HEK293 (cell line): ENCODE results near the gene FASTK.

Experiments
- BCL11B ChIP-seq: fragments of 450-650 bp; formaldehyde crosslinking; IDR thresholded peaks from 2 replicates; pipeline ENCODE4 v1.5.1; 2016; ENCODE audit warnings: low read depth, missing biosample characterization, missing genetic modification characterization
- GLIS2 ChIP-seq: fragments of 450-650 bp; formaldehyde crosslinking; IDR thresholded peaks from 2 replicates; pipeline ENCODE4 v1.5.1; 2016; ENCODE audit warnings: missing biosample characterization, missing genetic modification characterization
- HOXA7 ChIP-seq: sonication (generic); formaldehyde crosslinking; IDR thresholded peaks from 2 replicates; pipeline ENCODE4 v1.8.1; 2022; ENCODE audit warnings: missing genetic modification reagents, borderline replicate concordance
- IKZF3 ChIP-seq: fragments of 450-650 bp; IDR thresholded peaks from 2 replicates; pipeline ENCODE4 v1.5.0; 2018; ENCODE audit warnings: missing biosample characterization, mild to moderate bottlenecking, missing genetic modification characterization, moderate library complexity
- INSM2 ChIP-seq: fragments of 450-650 bp; formaldehyde crosslinking; IDR thresholded peaks from 2 replicates; pipeline ENCODE4 v1.5.1; 2016; ENCODE audit warnings: missing biosample characterization, missing genetic modification characterization
- YY1 ChIP-seq: fragments of 450-650 bp; formaldehyde crosslinking; IDR thresholded peaks from 2 replicates; pipeline ENCODE4 v1.5.1; 2018; ENCODE audit warnings: missing biosample characterization, missing genetic modification characterization
- YY2 ChIP-seq: fragments of 450-650 bp; formaldehyde crosslinking; IDR thresholded peaks from 2 replicates; pipeline ENCODE4 v1.5.1; 2016; ENCODE audit warnings: missing biosample characterization, missing genetic modification characterization
- ZBTB26 ChIP-seq: fragments of 450-650 bp; formaldehyde crosslinking; optimal IDR thresholded peaks from 2 replicates; pipeline ENCODE3; 2016; ENCODE audit warnings: missing biosample characterization, mild to moderate bottlenecking, missing genetic modification characterization
- ZFP37 ChIP-seq: fragments of 450-650 bp; formaldehyde crosslinking; IDR thresholded peaks from 2 replicates; pipeline ENCODE4 v1.5.1; 2016; ENCODE audit warnings: missing biosample characterization, missing genetic modification characterization
- ZFP69B ChIP-seq: fragments of 450-650 bp; formaldehyde crosslinking; IDR thresholded peaks from 2 replicates; pipeline ENCODE4 v1.5.1; 2016; ENCODE audit warnings: missing biosample characterization, missing genetic modification characterization
- ZNF10 ChIP-seq: fragments of 450-650 bp; formaldehyde crosslinking; IDR thresholded peaks from 2 replicates; pipeline ENCODE4 v1.5.1; 2017; ENCODE audit warnings: missing biosample characterization, missing genetic modification characterization
- ZNF114 ChIP-seq: fragments of 450-650 bp; formaldehyde crosslinking; IDR thresholded peaks from 2 replicates; pipeline ENCODE4 v1.5.0; 2017; ENCODE audit warnings: missing biosample characterization, missing genetic modification characterization
- ZNF133 ChIP-seq: fragments of 450-650 bp; formaldehyde crosslinking; IDR thresholded peaks from 2 replicates; pipeline ENCODE4 v1.5.1; 2016; ENCODE audit warnings: missing biosample characterization, missing genetic modification characterization
- ZNF239 ChIP-seq: fragments of 450-650 bp; formaldehyde crosslinking; IDR thresholded peaks from 2 replicates; pipeline ENCODE4 v1.5.1; 2016; ENCODE audit warnings: missing biosample characterization, missing genetic modification characterization
- ZNF488 ChIP-seq: fragments of 450-650 bp; formaldehyde crosslinking; IDR thresholded peaks from 2 replicates; pipeline ENCODE4 v1.5.1; 2016; ENCODE audit warnings: missing biosample characterization, missing genetic modification characterization
- ZNF571 ChIP-seq: fragments of 450-650 bp; formaldehyde crosslinking; IDR thresholded peaks from 2 replicates; pipeline ENCODE4 v1.5.0; 2017; ENCODE audit warnings: missing biosample characterization, missing genetic modification characterization
- ZNF600 ChIP-seq: fragments of 450-650 bp; formaldehyde crosslinking; IDR thresholded peaks from 2 replicates; pipeline ENCODE4 v1.5.1; 2016; ENCODE audit warnings: missing biosample characterization, missing genetic modification characterization
- ZNF747 ChIP-seq: fragments of 450-650 bp; formaldehyde crosslinking; IDR thresholded peaks from 2 replicates; pipeline ENCODE4 v1.5.1; 2016; ENCODE audit warnings: missing biosample characterization, missing genetic modification characterization
- ZNF830 ChIP-seq: fragments of 450-650 bp; IDR thresholded peaks from 2 replicates; pipeline ENCODE4 v1.5.0; 2018; ENCODE audit warnings: missing biosample characterization, missing genetic modification characterization, low read depth, mild to moderate bottlenecking, moderate library complexity
- ZNF837 ChIP-seq: fragments of 450-650 bp; formaldehyde crosslinking; IDR thresholded peaks from 2 replicates; pipeline ENCODE4 v1.5.1; 2016; ENCODE audit warnings: missing biosample characterization, missing genetic modification characterization
- ZSCAN23 ChIP-seq: fragments of 450-650 bp; formaldehyde crosslinking; IDR thresholded peaks from 2 replicates; pipeline ENCODE4 v1.5.1; 2016; ENCODE audit warnings: missing biosample characterization, missing genetic modification characterization
- ZSCAN30 ChIP-seq: fragments of 450-650 bp; IDR thresholded peaks from 2 replicates; pipeline ENCODE4 v1.5.1; 2018; ENCODE audit warnings: missing biosample characterization, mild to moderate bottlenecking, missing genetic modification characterization, moderate library complexity
- TF ChIP-seq, protein P1 (sequence below): fragments of 450-650 bp; formaldehyde crosslinking; IDR thresholded peaks from 2 replicates; pipeline ENCODE4 v1.5.1; 2016; ENCODE audit warnings: missing biosample characterization, missing genetic modification characterization
- TF ChIP-seq, protein P2 (sequence below): fragments of 450-650 bp; formaldehyde crosslinking; IDR thresholded peaks from 2 replicates; pipeline ENCODE4 v1.5.1; 2017; ENCODE audit warnings: missing biosample characterization, missing genetic modification characterization
- TF ChIP-seq, protein P3 (sequence below): fragments of 450-650 bp; IDR thresholded peaks from 2 replicates; pipeline ENCODE4 v1.5.1; 2018; ENCODE audit warnings: missing biosample characterization, mild to moderate bottlenecking, missing genetic modification characterization
- TF ChIP-seq, protein P4 (sequence below): fragments of 450-650 bp; formaldehyde crosslinking; IDR thresholded peaks from 2 replicates; pipeline ENCODE4 v1.5.1; 2016; ENCODE audit warnings: missing biosample characterization, missing genetic modification characterization, borderline replicate concordance
- TF ChIP-seq, protein P5 (sequence below): fragments of 450-650 bp; IDR thresholded peaks from 2 replicates; pipeline ENCODE4 v1.5.1; 2018; ENCODE audit warnings: missing biosample characterization, missing genetic modification characterization

The FASTK gene

DNA sequence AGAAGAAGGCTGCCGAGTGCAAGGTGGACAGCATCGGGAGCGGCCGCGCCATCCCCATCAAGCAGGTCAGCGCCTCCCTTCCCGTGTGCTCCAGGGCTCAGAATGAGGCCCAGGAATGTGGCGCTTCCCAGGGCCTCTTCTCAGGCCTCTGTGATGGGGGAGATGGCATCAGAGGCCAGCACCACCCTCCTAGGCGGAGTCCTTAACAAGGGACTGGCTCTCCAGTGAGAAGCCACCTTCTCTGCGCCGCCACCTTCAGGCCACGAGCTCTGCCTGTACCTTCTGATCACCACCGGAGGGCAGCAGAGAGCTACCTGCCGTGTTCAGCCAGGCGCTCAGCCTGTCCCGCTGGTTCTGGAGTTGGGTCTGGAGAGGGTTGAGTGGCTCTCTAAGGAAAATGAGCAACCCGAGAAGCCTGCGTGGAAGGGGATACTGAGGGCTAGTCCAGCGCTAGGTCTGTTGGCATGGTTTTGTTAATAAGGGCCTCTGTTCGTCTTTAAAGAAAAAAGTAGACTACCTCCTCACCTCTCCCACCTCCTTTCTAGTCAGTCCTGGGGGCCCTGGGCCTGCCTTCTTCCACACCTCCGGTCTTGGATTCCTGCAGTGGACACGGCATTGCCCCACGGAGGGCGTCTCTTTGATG is 43.3 kb upstream of the FASTK start (continued):
- TF ChIP-seq, protein P1, sequence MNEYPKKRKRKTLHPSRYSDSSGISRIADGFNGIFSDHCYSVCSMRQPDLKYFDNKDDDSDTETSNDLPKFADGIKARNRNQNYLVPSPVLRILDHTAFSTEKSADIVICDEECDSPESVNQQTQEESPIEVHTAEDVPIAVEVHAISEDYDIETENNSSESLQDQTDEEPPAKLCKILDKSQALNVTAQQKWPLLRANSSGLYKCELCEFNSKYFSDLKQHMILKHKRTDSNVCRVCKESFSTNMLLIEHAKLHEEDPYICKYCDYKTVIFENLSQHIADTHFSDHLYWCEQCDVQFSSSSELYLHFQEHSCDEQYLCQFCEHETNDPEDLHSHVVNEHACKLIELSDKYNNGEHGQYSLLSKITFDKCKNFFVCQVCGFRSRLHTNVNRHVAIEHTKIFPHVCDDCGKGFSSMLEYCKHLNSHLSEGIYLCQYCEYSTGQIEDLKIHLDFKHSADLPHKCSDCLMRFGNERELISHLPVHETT (tag by site-specific recombination) = no peak
- no peak for TF ChIP-seq GLIS2 (tag by site-specific recombination)
- peak; percentile 74 for TF ChIP-seq ZSCAN30 (tag by site-specific recombination)
- no peak for TF ChIP-seq ZFP69B (tag by site-specific recombination)
- TF ChIP-seq HOXA7 = no peak
- TF ChIP-seq ZBTB26 = no peak
- TF ChIP-seq ZNF600 (tag by site-specific recombination) = peak; percentile 96
- TF ChIP-seq, protein P2, sequence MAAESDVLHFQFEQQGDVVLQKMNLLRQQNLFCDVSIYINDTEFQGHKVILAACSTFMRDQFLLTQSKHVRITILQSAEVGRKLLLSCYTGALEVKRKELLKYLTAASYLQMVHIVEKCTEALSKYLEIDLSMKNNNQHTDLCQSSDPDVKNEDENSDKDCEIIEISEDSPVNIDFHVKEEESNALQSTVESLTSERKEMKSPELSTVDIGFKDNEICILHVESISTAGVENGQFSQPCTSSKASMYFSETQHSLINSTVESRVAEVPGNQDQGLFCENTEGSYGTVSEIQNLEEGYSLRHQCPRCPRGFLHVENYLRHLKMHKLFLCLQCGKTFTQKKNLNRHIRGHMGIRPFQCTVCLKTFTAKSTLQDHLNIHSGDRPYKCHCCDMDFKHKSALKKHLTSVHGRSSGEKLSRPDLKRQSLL (tag by site-specific recombination) = 0 out of 2 replicates have a peak, but pooled peaks have one; percentile 39
- TF ChIP-seq ZNF747 (tag by site-specific recombination) = no peak
- TF ChIP-seq ZNF114 (tag by site-specific recombination) = no peak
- TF ChIP-seq ZSCAN23 (tag by site-specific recombination) = no peak
- TF ChIP-seq, protein P3, sequence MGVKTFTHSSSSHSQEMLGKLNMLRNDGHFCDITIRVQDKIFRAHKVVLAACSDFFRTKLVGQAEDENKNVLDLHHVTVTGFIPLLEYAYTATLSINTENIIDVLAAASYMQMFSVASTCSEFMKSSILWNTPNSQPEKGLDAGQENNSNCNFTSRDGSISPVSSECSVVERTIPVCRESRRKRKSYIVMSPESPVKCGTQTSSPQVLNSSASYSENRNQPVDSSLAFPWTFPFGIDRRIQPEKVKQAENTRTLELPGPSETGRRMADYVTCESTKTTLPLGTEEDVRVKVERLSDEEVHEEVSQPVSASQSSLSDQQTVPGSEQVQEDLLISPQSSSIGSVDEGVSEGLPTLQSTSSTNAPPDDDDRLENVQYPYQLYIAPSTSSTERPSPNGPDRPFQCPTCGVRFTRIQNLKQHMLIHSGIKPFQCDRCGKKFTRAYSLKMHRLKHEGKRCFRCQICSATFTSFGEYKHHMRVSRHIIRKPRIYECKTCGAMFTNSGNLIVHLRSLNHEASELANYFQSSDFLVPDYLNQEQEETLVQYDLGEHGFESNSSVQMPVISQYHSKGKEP (tag by site-specific recombination) = no peak
- TF ChIP-seq ZNF239 (tag by site-specific recombination) = no peak
- no peak for TF ChIP-seq ZNF10
- TF ChIP-seq ZNF830 (tag by site-specific recombination) = no peak
- TF ChIP-seq BCL11B (tag by site-specific recombination) = no peak
- TF ChIP-seq YY2 = no peak
- TF ChIP-seq ZNF133 = no peak
- TF ChIP-seq ZNF571 = no peak
- TF ChIP-seq, protein P4, sequence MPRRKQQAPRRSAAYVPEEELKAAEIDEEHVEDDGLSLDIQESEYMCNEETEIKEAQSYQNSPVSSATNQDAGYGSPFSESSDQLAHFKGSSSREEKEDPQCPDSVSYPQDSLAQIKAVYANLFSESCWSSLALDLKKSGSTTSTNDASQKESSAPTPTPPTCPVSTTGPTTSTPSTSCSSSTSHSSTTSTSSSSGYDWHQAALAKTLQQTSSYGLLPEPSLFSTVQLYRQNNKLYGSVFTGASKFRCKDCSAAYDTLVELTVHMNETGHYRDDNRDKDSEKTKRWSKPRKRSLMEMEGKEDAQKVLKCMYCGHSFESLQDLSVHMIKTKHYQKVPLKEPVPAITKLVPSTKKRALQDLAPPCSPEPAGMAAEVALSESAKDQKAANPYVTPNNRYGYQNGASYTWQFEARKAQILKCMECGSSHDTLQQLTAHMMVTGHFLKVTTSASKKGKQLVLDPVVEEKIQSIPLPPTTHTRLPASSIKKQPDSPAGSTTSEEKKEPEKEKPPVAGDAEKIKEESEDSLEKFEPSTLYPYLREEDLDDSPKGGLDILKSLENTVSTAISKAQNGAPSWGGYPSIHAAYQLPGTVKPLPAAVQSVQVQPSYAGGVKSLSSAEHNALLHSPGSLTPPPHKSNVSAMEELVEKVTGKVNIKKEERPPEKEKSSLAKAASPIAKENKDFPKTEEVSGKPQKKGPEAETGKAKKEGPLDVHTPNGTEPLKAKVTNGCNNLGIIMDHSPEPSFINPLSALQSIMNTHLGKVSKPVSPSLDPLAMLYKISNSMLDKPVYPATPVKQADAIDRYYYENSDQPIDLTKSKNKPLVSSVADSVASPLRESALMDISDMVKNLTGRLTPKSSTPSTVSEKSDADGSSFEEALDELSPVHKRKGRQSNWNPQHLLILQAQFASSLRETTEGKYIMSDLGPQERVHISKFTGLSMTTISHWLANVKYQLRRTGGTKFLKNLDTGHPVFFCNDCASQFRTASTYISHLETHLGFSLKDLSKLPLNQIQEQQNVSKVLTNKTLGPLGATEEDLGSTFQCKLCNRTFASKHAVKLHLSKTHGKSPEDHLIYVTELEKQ = no peak
- no peak for TF ChIP-seq INSM2 (tag by site-specific recombination)
- TF ChIP-seq YY1 (tag by site-specific recombination) = no peak
- TF ChIP-seq ZNF488 (tag by site-specific recombination) = no peak
- TF ChIP-seq IKZF3 (tag by site-specific recombination) = peak; percentile 55
- no peak for TF ChIP-seq ZFP37 (tag by site-specific recombination)
- no peak for TF ChIP-seq ZNF837 (tag by site-specific recombination)
- TF ChIP-seq, protein P5, sequence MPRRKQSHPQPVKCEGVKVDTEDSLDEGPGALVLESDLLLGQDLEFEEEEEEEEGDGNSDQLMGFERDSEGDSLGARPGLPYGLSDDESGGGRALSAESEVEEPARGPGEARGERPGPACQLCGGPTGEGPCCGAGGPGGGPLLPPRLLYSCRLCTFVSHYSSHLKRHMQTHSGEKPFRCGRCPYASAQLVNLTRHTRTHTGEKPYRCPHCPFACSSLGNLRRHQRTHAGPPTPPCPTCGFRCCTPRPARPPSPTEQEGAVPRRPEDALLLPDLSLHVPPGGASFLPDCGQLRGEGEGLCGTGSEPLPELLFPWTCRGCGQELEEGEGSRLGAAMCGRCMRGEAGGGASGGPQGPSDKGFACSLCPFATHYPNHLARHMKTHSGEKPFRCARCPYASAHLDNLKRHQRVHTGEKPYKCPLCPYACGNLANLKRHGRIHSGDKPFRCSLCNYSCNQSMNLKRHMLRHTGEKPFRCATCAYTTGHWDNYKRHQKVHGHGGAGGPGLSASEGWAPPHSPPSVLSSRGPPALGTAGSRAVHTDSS = no peak
